ENCODE results near the gene UBL3. TPM values are rescaled to one million over a fixed set of nuclear protein-coding genes. Genes with fewer than 3 reads are reported as not detected.

Gene UBL3
- total and polyA plus RNA-seq, 3 experiments from 2014 or later = 15.0 to 37.0 (median 15.2) TPM

DNA sequence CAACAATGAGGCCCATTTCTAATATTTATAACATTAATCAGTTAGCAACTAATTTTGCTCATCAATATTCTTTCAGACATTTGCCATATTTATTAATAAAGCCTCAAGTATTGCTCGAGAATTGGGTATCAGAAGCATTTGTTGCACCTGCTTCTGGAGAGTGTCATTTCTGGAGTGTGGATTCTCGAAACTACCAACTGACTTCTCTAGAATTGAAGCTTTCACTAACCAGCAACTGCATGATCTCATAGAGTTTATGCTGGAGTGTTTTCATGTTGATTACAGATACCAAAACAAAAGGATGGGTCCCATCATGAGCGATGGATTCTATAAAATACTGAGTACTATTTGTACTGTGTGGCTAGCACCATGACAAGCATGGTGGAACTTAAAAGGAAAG, 133.9 kb downstream of the UBL3 start:
- ChIA-PET POLR2A (no interaction called here), CTCF (no interaction called here)
- no peaks in the 10 kb centered on the region for H3K36me3 Mint-ChIP-seq
- Histone ChIP-seq H3K4me1 (ENCODE audit: insufficient read depth, low read length) (no peaks in the 10 kb centered on the region), H3K27me3 (ENCODE audit: insufficient read depth, low read length, poor library complexity, severe bottlenecking) (no peaks in the 10 kb centered on the region), H3K9me3 (ENCODE audit: low read length) (no peaks in the 10 kb centered on the region), H3K4me3 (ENCODE audit: low read length) (no peak overlapping the region), H3K27ac (ENCODE audit: low read depth, low read length) (no peak overlapping the region), H3K36me3 (ENCODE audit: insufficient read depth, low read length) (no peaks in the 10 kb centered on the region)
- DNase-seq = no peak
- no peak overlapping the region for H3K27ac Mint-ChIP-seq
- no peaks in the 10 kb centered on the region for H3K4me1 Mint-ChIP-seq
- no peak overlapping the region for H3K4me3 Mint-ChIP-seq
- peaks cover 0 to 5% (median 2%) of the 10 kb centered on the region in 5 donors for H3K9me3 Mint-ChIP-seq
- peaks cover 15 to 48% of the 10 kb centered on the region in 2 donors for H3K27me3 Mint-ChIP-seq
